Activated CD8-positive, alpha-beta memory T cell treated with anti-CD3 and anti-CD28 coated beads for 48 hours (primary cell): ENCODE measurements around the gene WWOX.

Experiments used
- DNase-seq, 3 experiments: peaks; one replicate each; pipeline ENCODE4 v3.0.0-alpha.2; 2020; ENCODE audit warnings: low read depth in 2 of 3, low spot score in 2 of 3

The WWOX gene

GRCh38 chr16:78638371-78638770, 538.9 kb downstream of the WWOX start:
- no peak for DNase-seq

- no peak for DNase-seq
These were observed 540.3 kb downstream of the WWOX start for GRCh38 chr16:78639775-78640174.

- no peak for DNase-seq
These were observed 541.4 kb downstream of the WWOX start for GRCh38 chr16:78640886-78641285.

GRCh38 chr16:78641433-78641832, 542.0 kb downstream of the WWOX start:
- DNase-seq: no peak

GRCh38 chr16:78642621-78643285, 543.3 kb downstream of the WWOX start:
- DNase-seq: no peak

- DNase-seq: no peak
These were observed 546.2 kb downstream of the WWOX start for GRCh38 chr16:78645657-78646056.

GRCh38 chr16:78647019-78647418, 547.6 kb downstream of the WWOX start:
- no peak for DNase-seq

- no peak for DNase-seq
These were observed 548.0 kb downstream of the WWOX start for GRCh38 chr16:78647491-78647890.

- no peak for DNase-seq
These were observed 549.1 kb downstream of the WWOX start for GRCh38 chr16:78648517-78648916.

GRCh38 chr16:78650339-78651074, 551.1 kb downstream of the WWOX start:
- DNase-seq: no peak

GRCh38 chr16:78654929-78655328, 555.5 kb downstream of the WWOX start:
- DNase-seq: no peak

- no peak for DNase-seq
These were observed 556.1 kb downstream of the WWOX start for GRCh38 chr16:78655331-78656113.

GRCh38 chr16:78656887-78657286, 557.4 kb downstream of the WWOX start:
- no peak for DNase-seq

- no peak for DNase-seq
These were observed 559.8 kb downstream of the WWOX start for GRCh38 chr16:78659216-78659615.

- DNase-seq: no peak
These were observed 560.3 kb downstream of the WWOX start for GRCh38 chr16:78659668-78660217.

- DNase-seq: no peak
These were observed 561.3 kb downstream of the WWOX start for GRCh38 chr16:78660795-78661194.

- DNase-seq: no peak
These were observed 564.2 kb downstream of the WWOX start for GRCh38 chr16:78663690-78664089.

- DNase-seq: no peak
These were observed 565.6 kb downstream of the WWOX start for GRCh38 chr16:78664811-78665772.

GRCh38 chr16:78666318-78666717, 566.9 kb downstream of the WWOX start:
- no peak for DNase-seq

- DNase-seq: no peak
These were observed 568.2 kb downstream of the WWOX start for GRCh38 chr16:78667675-78668074.

- DNase-seq: no peak
These were observed 568.9 kb downstream of the WWOX start for GRCh38 chr16:78668393-78668792.
